ENCODE measurements around the gene CTSD. TPM values are rescaled to one million over a fixed set of nuclear protein-coding genes. Genes with fewer than 3 reads are reported as not detected.
"Not testable (repeated sequence)": the region's sequence is repeated elsewhere in the genome, so short reads cannot be mapped to it uniquely, and the experiment has no call there.

CTSD gene
- total and polyA plus RNA-seq, 5 donors from 2014 or later = 104 to 175 (median 151) TPM

DNA sequence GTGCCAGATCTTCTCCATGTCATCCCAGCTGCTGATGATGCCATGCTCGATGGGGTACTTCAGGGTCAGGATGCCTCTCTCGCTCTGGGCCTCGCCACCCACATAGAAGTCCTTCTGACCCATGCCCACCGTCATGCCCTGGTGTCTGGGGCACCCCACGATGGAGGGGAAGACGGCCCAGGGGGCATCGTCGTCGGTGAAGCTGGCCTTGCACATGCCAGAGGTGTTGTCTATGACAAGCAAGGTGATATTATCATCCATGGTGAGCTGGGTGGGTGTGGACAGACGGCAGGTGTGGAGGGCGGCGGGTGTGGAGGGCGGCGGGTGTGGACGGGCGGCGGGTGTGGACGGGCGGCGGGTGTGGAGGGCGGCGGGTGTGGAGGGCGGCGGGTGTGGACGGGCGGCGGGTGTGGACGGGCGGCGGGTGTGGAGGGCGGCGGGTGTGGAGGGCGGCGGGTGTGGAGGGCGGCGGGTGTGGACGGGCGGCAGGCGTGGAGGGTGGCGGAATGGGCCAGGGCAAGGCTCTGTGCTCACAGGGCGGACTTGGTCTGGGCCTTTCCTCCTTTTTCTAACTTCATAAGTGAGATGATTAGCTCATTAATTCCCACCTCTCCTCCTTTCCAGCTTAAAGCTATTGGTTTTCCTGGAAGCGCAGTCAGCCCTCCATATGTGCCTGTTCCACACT, 40.2 kb upstream of the CTSD start:
- not testable (repeated sequence) for DNase-seq; H3K9me3 ChIP-seq (ENCODE audit: control insufficient read depth in 2 of 2, low read length in 2 of 2); H3K4me3 ChIP-seq (ENCODE audit: low read depth, low read length); H3K9me3 Mint-ChIP-seq; H3K36me3 ChIP-seq (ENCODE audit: control insufficient read depth, insufficient read depth, low read length); H3K27me3 ChIP-seq (ENCODE audit: control insufficient read depth, insufficient read depth, low read length); H3K27ac ChIP-seq (ENCODE audit: insufficient read depth, low read length, poor library complexity, severe bottlenecking); H3K27ac Mint-ChIP-seq; H3K36me3 Mint-ChIP-seq; H3K4me1 Mint-ChIP-seq; H3K27me3 Mint-ChIP-seq; H3K4me3 Mint-ChIP-seq; ATAC-seq (ENCODE audit: low read depth in 2 of 2); H3K4me1 ChIP-seq (ENCODE audit: control insufficient read depth, insufficient read depth, low read length, poor library complexity, severe bottlenecking)

DNA sequence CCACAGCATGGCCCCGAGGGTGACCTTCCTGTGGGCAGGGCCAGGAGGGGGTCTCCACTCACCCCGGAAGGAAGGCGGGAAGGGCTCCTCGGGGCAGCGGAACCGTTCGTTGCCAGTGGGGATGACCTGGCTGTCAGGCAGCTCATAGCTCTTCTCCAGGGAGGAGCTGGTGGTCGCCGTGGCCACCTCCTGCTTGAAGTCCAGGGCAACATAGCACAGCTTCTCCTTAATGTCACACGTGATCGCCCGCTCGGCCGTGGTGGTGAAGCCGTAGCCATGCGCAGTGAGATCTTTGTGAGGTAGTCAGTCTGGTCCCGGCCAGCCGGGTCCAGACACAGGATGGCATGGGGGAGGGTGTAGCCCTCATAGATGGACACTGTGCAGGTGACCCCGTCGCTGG, 39.5 kb upstream of the CTSD start:
- Histone ChIP-seq H3K36me3 (ENCODE audit: control insufficient read depth, insufficient read depth, low read length) (no peaks in the 10 kb centered on the region), H3K27ac (ENCODE audit: insufficient read depth, low read length, poor library complexity, severe bottlenecking) (no peak overlapping the region), H3K4me1 (ENCODE audit: control insufficient read depth, insufficient read depth, low read length, poor library complexity, severe bottlenecking) (no peaks in the 10 kb centered on the region), H3K4me3 (ENCODE audit: low read depth, low read length) (no peak overlapping the region), H3K9me3 (ENCODE audit: control insufficient read depth in 2 of 2, low read length in 2 of 2) (no peaks in the 10 kb centered on the region), H3K27me3 (ENCODE audit: control insufficient read depth, insufficient read depth, low read length) (no peaks in the 10 kb centered on the region)
- H3K4me1 Mint-ChIP-seq = peaks cover 0 to 2% (median 0%) of the 10 kb centered on the region in 4 donors
- no peaks in the 10 kb centered on the region for H3K36me3 Mint-ChIP-seq
- H3K27ac Mint-ChIP-seq = no peak overlapping the region
- H3K4me3 Mint-ChIP-seq = no peak overlapping the region
- peaks cover 0 to 2% (median 0%) of the 10 kb centered on the region in 7 donors for H3K9me3 Mint-ChIP-seq
- DNase-seq (no peak), ATAC-seq (ENCODE audit: low read depth in 2 of 2) (no peak)
- H3K27me3 Mint-ChIP-seq = peaks cover 17% of the 10 kb centered on the region

- ATAC-seq (ENCODE audit: low read depth in 2 of 2) = no peak
- no peak for DNase-seq
- Histone ChIP-seq H3K27me3 (ENCODE audit: control insufficient read depth, insufficient read depth, low read length) (no peaks in the 10 kb centered on the region), H3K9me3 (ENCODE audit: control insufficient read depth in 2 of 2, low read length in 2 of 2) (peaks cover 0 to 2% of the 10 kb centered on the region in 2 experiments), H3K36me3 (ENCODE audit: control insufficient read depth, insufficient read depth, low read length) (no peaks in the 10 kb centered on the region), H3K4me1 (ENCODE audit: control insufficient read depth, insufficient read depth, low read length, poor library complexity, severe bottlenecking) (no peaks in the 10 kb centered on the region), H3K4me3 (ENCODE audit: low read depth, low read length) (no peak overlapping the region), H3K27ac (ENCODE audit: insufficient read depth, low read length, poor library complexity, severe bottlenecking) (no peak overlapping the region)
- no peak overlapping the region for H3K4me3 Mint-ChIP-seq
- no peaks in the 10 kb centered on the region for H3K36me3 Mint-ChIP-seq
- H3K27ac Mint-ChIP-seq = no peak overlapping the region
- peaks cover 0 to 2% (median 0%) of the 10 kb centered on the region in 7 donors for H3K9me3 Mint-ChIP-seq
- H3K4me1 Mint-ChIP-seq = peaks cover 0 to 9% (median 2%) of the 10 kb centered on the region in 4 donors
- H3K27me3 Mint-ChIP-seq = peaks cover 20% of the 10 kb centered on the region
These were observed 33.8 kb upstream of the CTSD start for GRCh38 chr11:1797391-1798125.

GRCh38 chr11:1796413-1797011, 32.8 kb upstream of the CTSD start:
- H3K4me3 ChIP-seq (ENCODE audit: low read depth, low read length) = no peak overlapping the region
- no peak overlapping the region for H3K27ac Mint-ChIP-seq
- H3K27me3 Mint-ChIP-seq = peaks cover 26% of the 10 kb centered on the region
- H3K4me1 Mint-ChIP-seq = peaks cover 0 to 13% (median 4%) of the 10 kb centered on the region in 4 donors
- no peak overlapping the region for H3K4me3 Mint-ChIP-seq
- no peaks in the 10 kb centered on the region for H3K36me3 ChIP-seq (ENCODE audit: control insufficient read depth, insufficient read depth, low read length)
- H3K27me3 ChIP-seq (ENCODE audit: control insufficient read depth, insufficient read depth, low read length) = no peaks in the 10 kb centered on the region
- H3K9me3 Mint-ChIP-seq = peaks cover 0 to 3% (median 0%) of the 10 kb centered on the region in 7 donors
- peaks cover 0 to 2% of the 10 kb centered on the region in 2 experiments for H3K9me3 ChIP-seq (ENCODE audit: control insufficient read depth in 2 of 2, low read length in 2 of 2)
- no peaks in the 10 kb centered on the region for H3K4me1 ChIP-seq (ENCODE audit: control insufficient read depth, insufficient read depth, low read length, poor library complexity, severe bottlenecking)
- no peak for ATAC-seq (ENCODE audit: low read depth in 2 of 2)
- no peak for DNase-seq
- no peaks in the 10 kb centered on the region for H3K36me3 Mint-ChIP-seq
- no peak overlapping the region for H3K27ac ChIP-seq (ENCODE audit: insufficient read depth, low read length, poor library complexity, severe bottlenecking)

GRCh38 chr11:1793081-1793480, 29.4 kb upstream of the CTSD start:
- Mint-ChIP-seq H3K27me3 (peaks cover 27% of the 10 kb centered on the region), H3K4me1 (peaks cover 0 to 9% (median 4%) of the 10 kb centered on the region in 4 donors), H3K27ac (no peak overlapping the region), H3K36me3 (no peaks in the 10 kb centered on the region), H3K9me3 (peaks cover 0 to 3% (median 0%) of the 10 kb centered on the region in 7 donors), H3K4me3 (no peak overlapping the region)
- H3K36me3 ChIP-seq (ENCODE audit: control insufficient read depth, insufficient read depth, low read length) = no peaks in the 10 kb centered on the region
- no peaks in the 10 kb centered on the region for H3K27me3 ChIP-seq (ENCODE audit: control insufficient read depth, insufficient read depth, low read length)
- H3K4me3 ChIP-seq (ENCODE audit: low read depth, low read length) = no peak overlapping the region
- no peak for DNase-seq
- no peak for ATAC-seq (ENCODE audit: low read depth in 2 of 2)
- no peak overlapping the region for H3K27ac ChIP-seq (ENCODE audit: insufficient read depth, low read length, poor library complexity, severe bottlenecking)
- H3K9me3 ChIP-seq (ENCODE audit: control insufficient read depth in 2 of 2, low read length in 2 of 2) = peaks cover 0 to 2% of the 10 kb centered on the region in 2 experiments
- no peaks in the 10 kb centered on the region for H3K4me1 ChIP-seq (ENCODE audit: control insufficient read depth, insufficient read depth, low read length, poor library complexity, severe bottlenecking)

DNA sequence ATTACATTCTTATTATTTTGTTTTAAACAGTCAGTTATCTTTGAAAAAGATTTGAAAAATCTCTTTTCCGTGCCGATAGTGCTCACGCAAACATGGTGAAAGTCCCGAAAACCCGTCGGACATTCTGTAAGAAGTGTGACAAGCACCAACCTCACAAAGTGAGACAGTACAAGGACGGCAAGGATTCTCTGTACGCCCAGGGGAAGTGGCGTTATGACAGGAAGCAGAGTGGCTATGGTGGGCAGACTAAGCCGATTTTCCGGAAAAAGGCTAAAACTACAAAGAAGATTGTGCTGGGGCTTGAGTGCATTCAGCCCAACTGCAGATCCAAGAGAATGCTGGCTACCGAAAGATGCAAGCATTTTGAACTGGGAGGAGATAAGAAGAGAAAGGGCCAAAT, 28.7 kb upstream of the CTSD start:
- Mint-ChIP-seq H3K27ac (no peak overlapping the region), H3K27me3 (peaks cover 27% of the 10 kb centered on the region), H3K9me3 (peaks cover 0 to 3% (median 0%) of the 10 kb centered on the region in 7 donors), H3K36me3 (no peaks in the 10 kb centered on the region), H3K4me1 (peaks cover 0 to 9% (median 4%) of the 10 kb centered on the region in 4 donors), H3K4me3 (peak overlapping the region in 1 of 4 donors; percentile 54)
- H3K27me3 ChIP-seq (ENCODE audit: control insufficient read depth, insufficient read depth, low read length) = no peaks in the 10 kb centered on the region
- H3K4me3 ChIP-seq (ENCODE audit: low read depth, low read length) = no peak overlapping the region
- DNase-seq = no peak
- H3K36me3 ChIP-seq (ENCODE audit: control insufficient read depth, insufficient read depth, low read length) = no peaks in the 10 kb centered on the region
- no peak for ATAC-seq (ENCODE audit: low read depth in 2 of 2)
- peaks cover 0 to 2% of the 10 kb centered on the region in 2 experiments for H3K9me3 ChIP-seq (ENCODE audit: control insufficient read depth in 2 of 2, low read length in 2 of 2)
- no peaks in the 10 kb centered on the region for H3K4me1 ChIP-seq (ENCODE audit: control insufficient read depth, insufficient read depth, low read length, poor library complexity, severe bottlenecking)
- H3K27ac ChIP-seq (ENCODE audit: insufficient read depth, low read length, poor library complexity, severe bottlenecking) = no peak overlapping the region

DNA sequence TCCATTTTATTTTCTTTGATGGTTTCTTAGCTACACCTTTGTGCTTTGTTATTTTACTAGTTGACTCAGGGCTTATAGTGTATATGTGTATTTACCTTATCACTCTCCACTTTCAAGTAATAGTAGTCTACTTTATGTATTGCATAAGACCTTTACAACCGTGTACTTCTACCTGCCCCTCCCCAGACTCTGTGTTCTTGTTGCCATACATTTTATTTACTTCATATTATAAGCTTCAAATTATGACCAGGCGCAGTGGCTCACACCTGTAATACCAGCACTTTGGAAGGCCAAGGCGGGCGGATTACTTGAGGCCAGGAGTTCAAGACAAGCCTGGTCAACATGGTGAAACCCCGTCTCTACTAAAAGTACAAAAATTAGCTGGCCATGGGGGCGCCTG, 28.2 kb upstream of the CTSD start:
- Histone ChIP-seq H3K9me3 (ENCODE audit: control insufficient read depth in 2 of 2, low read length in 2 of 2) (peaks cover 0 to 2% of the 10 kb centered on the region in 2 experiments), H3K27me3 (ENCODE audit: control insufficient read depth, insufficient read depth, low read length) (no peaks in the 10 kb centered on the region), H3K4me3 (ENCODE audit: low read depth, low read length) (no peak overlapping the region), H3K36me3 (ENCODE audit: control insufficient read depth, insufficient read depth, low read length) (no peaks in the 10 kb centered on the region), H3K27ac (ENCODE audit: insufficient read depth, low read length, poor library complexity, severe bottlenecking) (no peak overlapping the region), H3K4me1 (ENCODE audit: control insufficient read depth, insufficient read depth, low read length, poor library complexity, severe bottlenecking) (no peaks in the 10 kb centered on the region)
- ATAC-seq (ENCODE audit: low read depth in 2 of 2) (no peak), DNase-seq (no peak)
- Mint-ChIP-seq H3K9me3 (peaks cover 0 to 3% (median 0%) of the 10 kb centered on the region in 7 donors), H3K27ac (no peak overlapping the region), H3K36me3 (no peaks in the 10 kb centered on the region), H3K4me3 (no peak overlapping the region), H3K4me1 (peaks cover 0 to 9% (median 4%) of the 10 kb centered on the region in 4 donors), H3K27me3 (peaks cover 27% of the 10 kb centered on the region)
